ENCODE measurements around the gene TMEM107. TPM values are rescaled to one million over a fixed set of nuclear protein-coding genes. Genes with fewer than 3 reads are reported as not detected.

The TMEM107 gene
- total RNA-seq, 1 donor = 8.3 TPM

- Histone ChIP-seq H3K36me3 (ENCODE audit: insufficient read depth, low read length) (peaks cover 13% of the 10 kb centered on the region), H3K27me3 (ENCODE audit: insufficient read depth, low read length) (no peaks in the 10 kb centered on the region), H4K20me1 (ENCODE audit: insufficient read depth, low read length) (peaks cover 14% of the 10 kb centered on the region), H3K4me3 (ENCODE audit: insufficient read depth, low read length) (peak overlapping the region; percentile 83), H3K4me2 (ENCODE audit: insufficient read depth, low read length) (peak overlapping the region; percentile 92), H2AFZ (ENCODE audit: low read length) (no peak overlapping the region), H3K4me1 (ENCODE audit: insufficient read depth, low read length) (peaks cover 56% of the 10 kb centered on the region), H3K79me2 (ENCODE audit: insufficient read depth, low read length) (peaks cover 36% of the 10 kb centered on the region), H3K27ac (ENCODE audit: low read depth, low read length) (peak overlapping the region; percentile 100), H3K9me3 (ENCODE audit: low read depth, low read length) (no peaks in the 10 kb centered on the region)
- TF ChIP-seq CTCF (IDR thresholded peaks at IDR 0.05; ENCODE audit: extremely low read depth, low read depth, low read length) = no peak
- DNase-seq (ENCODE audit: insufficient read length, low spot score, missing footprints) = peak; percentile 17
Observed at GRCh38 chr17:8155231-8155995, 20.8 kb downstream of the TMEM107 start.

GRCh38 chr17:8154608-8155155 is 21.5 kb downstream of the TMEM107 start:
- peaks cover 39% of the 10 kb centered on the region for H3K79me2 ChIP-seq (ENCODE audit: insufficient read depth, low read length)
- peaks cover 19% of the 10 kb centered on the region for H4K20me1 ChIP-seq (ENCODE audit: insufficient read depth, low read length)
- H3K27me3 ChIP-seq (ENCODE audit: insufficient read depth, low read length) = no peaks in the 10 kb centered on the region
- peak; percentile 5 for DNase-seq (ENCODE audit: insufficient read length, low spot score, missing footprints)
- H3K9me3 ChIP-seq (ENCODE audit: low read depth, low read length) = no peaks in the 10 kb centered on the region
- no peak for TF ChIP-seq CTCF (IDR thresholded peaks at IDR 0.05; ENCODE audit: extremely low read depth, low read depth, low read length)
- H3K36me3 ChIP-seq (ENCODE audit: insufficient read depth, low read length) = peaks cover 15% of the 10 kb centered on the region
- H3K27ac ChIP-seq (ENCODE audit: low read depth, low read length) = peak overlapping the region; percentile 100
- peaks cover 56% of the 10 kb centered on the region for H3K4me1 ChIP-seq (ENCODE audit: insufficient read depth, low read length)
- H3K4me2 ChIP-seq (ENCODE audit: insufficient read depth, low read length) = peak overlapping the region; percentile 92
- H3K4me3 ChIP-seq (ENCODE audit: insufficient read depth, low read length) = peak overlapping the region; percentile 83
- H2AFZ ChIP-seq (ENCODE audit: low read length) = no peak overlapping the region

- Histone ChIP-seq H3K27me3 (ENCODE audit: insufficient read depth, low read length) (no peaks in the 10 kb centered on the region), H3K4me2 (ENCODE audit: insufficient read depth, low read length) (peak overlapping the region; percentile 92), H3K27ac (ENCODE audit: low read depth, low read length) (peak overlapping the region; percentile 100), H4K20me1 (ENCODE audit: insufficient read depth, low read length) (peaks cover 18% of the 10 kb centered on the region), H3K36me3 (ENCODE audit: insufficient read depth, low read length) (peaks cover 15% of the 10 kb centered on the region), H3K79me2 (ENCODE audit: insufficient read depth, low read length) (peaks cover 36% of the 10 kb centered on the region), H3K4me3 (ENCODE audit: insufficient read depth, low read length) (peak overlapping the region; percentile 83), H3K4me1 (ENCODE audit: insufficient read depth, low read length) (peaks cover 56% of the 10 kb centered on the region), H3K9me3 (ENCODE audit: low read depth, low read length) (no peaks in the 10 kb centered on the region), H2AFZ (ENCODE audit: low read length) (no peak overlapping the region)
- no peak for TF ChIP-seq CTCF (IDR thresholded peaks at IDR 0.05; ENCODE audit: extremely low read depth, low read depth, low read length)
- peak; percentile 99 for DNase-seq (ENCODE audit: insufficient read length, low spot score, missing footprints)
Observed at GRCh38 chr17:8153957-8154607, 22.1 kb downstream of the TMEM107 start.

GRCh38 chr17:8153525-8153956 is 22.6 kb downstream of the TMEM107 start:
- Histone ChIP-seq H3K9me3 (ENCODE audit: low read depth, low read length) (no peaks in the 10 kb centered on the region), H3K4me1 (ENCODE audit: insufficient read depth, low read length) (peaks cover 54% of the 10 kb centered on the region), H3K4me3 (ENCODE audit: insufficient read depth, low read length) (peak overlapping the region; percentile 79), H4K20me1 (ENCODE audit: insufficient read depth, low read length) (peaks cover 19% of the 10 kb centered on the region), H3K27me3 (ENCODE audit: insufficient read depth, low read length) (no peaks in the 10 kb centered on the region), H3K79me2 (ENCODE audit: insufficient read depth, low read length) (peaks cover 36% of the 10 kb centered on the region), H3K36me3 (ENCODE audit: insufficient read depth, low read length) (peaks cover 20% of the 10 kb centered on the region), H3K4me2 (ENCODE audit: insufficient read depth, low read length) (peak overlapping the region; percentile 92), H3K27ac (ENCODE audit: low read depth, low read length) (peak overlapping the region; percentile 100), H2AFZ (ENCODE audit: low read length) (no peak overlapping the region)
- peak; percentile 98 for DNase-seq (ENCODE audit: insufficient read length, low spot score, missing footprints)
- TF ChIP-seq CTCF (IDR thresholded peaks at IDR 0.05; ENCODE audit: extremely low read depth, low read depth, low read length) = no peak

All from osteoblast (primary cell).